Sigmoid colon (tissue), 4 donors: ENCODE measurements around the gene CASS4.

ENCODE experiments used
- EP300 ChIP-seq, 4 donors: sonication (generic); formaldehyde crosslinking; IDR thresholded peaks; one replicate each; pipeline ENCODE4 v1.6.1; 2017; ENCODE audit warnings: antibody characterized with exemption in 4 of 4
- POLR2A ChIP-seq, 2 donors: fragments of 450-650 bp; IDR thresholded peaks; one replicate each; pipeline ENCODE4 v1.6.1; 2016; ENCODE audit warnings: antibody characterized with exemption in 2 of 2, mild to moderate bottlenecking in 2 of 2, moderate library complexity in 2 of 2
- TF ChIP-seq, protein P1 (sequence below), 4 experiments: fragments of 450-650 bp in 3 of 4; fragments of 200-600 bp in 1 of 4; IDR thresholded peaks; one replicate each; pipeline ENCODE4 v1.5.1; 2016 to 2019; ENCODE audit warnings: antibody characterized with exemption in 4 of 4, mild to moderate bottlenecking in 3 of 4, moderate library complexity in 2 of 4

DNA sequence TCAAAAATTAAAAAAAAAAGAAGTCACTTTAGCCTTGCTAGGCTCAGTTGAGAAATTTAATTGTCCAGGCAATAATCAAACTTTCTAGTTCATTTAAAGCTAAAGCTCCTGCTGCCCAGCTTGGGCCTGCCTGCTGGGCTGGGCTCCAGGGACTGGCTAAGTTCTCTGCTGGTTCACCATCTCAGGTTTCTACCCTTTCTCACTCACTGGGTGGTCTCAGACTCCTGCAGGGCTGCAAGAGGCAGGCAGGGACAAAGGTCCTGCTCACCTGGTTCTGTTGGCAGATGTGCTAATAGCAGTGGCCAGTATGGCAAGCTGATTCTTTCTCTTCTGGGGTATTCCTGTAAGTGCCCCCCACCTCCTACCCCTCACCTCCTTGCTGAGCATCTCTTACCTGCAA is 35.2 kb downstream of the CASS4 start:
- TF ChIP-seq, protein P1, sequence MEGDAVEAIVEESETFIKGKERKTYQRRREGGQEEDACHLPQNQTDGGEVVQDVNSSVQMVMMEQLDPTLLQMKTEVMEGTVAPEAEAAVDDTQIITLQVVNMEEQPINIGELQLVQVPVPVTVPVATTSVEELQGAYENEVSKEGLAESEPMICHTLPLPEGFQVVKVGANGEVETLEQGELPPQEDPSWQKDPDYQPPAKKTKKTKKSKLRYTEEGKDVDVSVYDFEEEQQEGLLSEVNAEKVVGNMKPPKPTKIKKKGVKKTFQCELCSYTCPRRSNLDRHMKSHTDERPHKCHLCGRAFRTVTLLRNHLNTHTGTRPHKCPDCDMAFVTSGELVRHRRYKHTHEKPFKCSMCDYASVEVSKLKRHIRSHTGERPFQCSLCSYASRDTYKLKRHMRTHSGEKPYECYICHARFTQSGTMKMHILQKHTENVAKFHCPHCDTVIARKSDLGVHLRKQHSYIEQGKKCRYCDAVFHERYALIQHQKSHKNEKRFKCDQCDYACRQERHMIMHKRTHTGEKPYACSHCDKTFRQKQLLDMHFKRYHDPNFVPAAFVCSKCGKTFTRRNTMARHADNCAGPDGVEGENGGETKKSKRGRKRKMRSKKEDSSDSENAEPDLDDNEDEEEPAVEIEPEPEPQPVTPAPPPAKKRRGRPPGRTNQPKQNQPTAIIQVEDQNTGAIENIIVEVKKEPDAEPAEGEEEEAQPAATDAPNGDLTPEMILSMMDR (IDR thresholded peaks at IDR 0.05) = no peak
- TF ChIP-seq EP300 (IDR thresholded peaks at IDR 0.05) (no peak), POLR2A (IDR thresholded peaks at IDR 0.05) (no peak)
